Measurements from ENCODE around the gene BRIP1. TPM values are rescaled to one million over a fixed set of nuclear protein-coding genes. Genes with fewer than 3 reads are reported as not detected.
A peak's percentile ranks its signal among the peaks of the same experiment; 100 is the strongest.

BRIP1 gene
- total RNA-seq, 1 experiment from 2014 or later = 4.7 TPM

GRCh38 chr17:61806936-61807335 is 56.4 kb downstream of the BRIP1 start:
- Mint-ChIP-seq H3K36me3 (ENCODE audit: insufficient read depth, unreplicated experiment) (peaks cover 6% of the 10 kb centered on the region), H3K27ac (ENCODE audit: low read depth, unreplicated experiment) (no peak overlapping the region), H3K4me1 (ENCODE audit: insufficient read depth, unreplicated experiment) (peaks cover 19% of the 10 kb centered on the region), H3K4me3 (ENCODE audit: unreplicated experiment) (no peak overlapping the region), H3K27me3 (ENCODE audit: insufficient read depth, unreplicated experiment) (no peaks in the 10 kb centered on the region), H3K9me3 (ENCODE audit: unreplicated experiment) (no peaks in the 10 kb centered on the region)
- BruUV-seq (replicated peaks) = no TSS peak
- ChIA-PET CTCF (no interaction called here), POLR2A (no interaction called here)
- intact Hi-C loops (cut with micrococcal nuclease) = no loop called here
- DNase-seq (ENCODE audit: unreplicated experiment) = no peak
- TF ChIP-seq CTCF (IDR thresholded peaks at IDR 0.05; ENCODE audit: unreplicated experiment) = no peak

- Mint-ChIP-seq H3K27me3 (ENCODE audit: insufficient read depth, unreplicated experiment) (no peaks in the 10 kb centered on the region), H3K4me1 (ENCODE audit: insufficient read depth, unreplicated experiment) (peaks cover 19% of the 10 kb centered on the region), H3K36me3 (ENCODE audit: insufficient read depth, unreplicated experiment) (peaks cover 6% of the 10 kb centered on the region), H3K4me3 (ENCODE audit: unreplicated experiment) (no peak overlapping the region), H3K9me3 (ENCODE audit: unreplicated experiment) (no peaks in the 10 kb centered on the region), H3K27ac (ENCODE audit: low read depth, unreplicated experiment) (no peak overlapping the region)
- intact Hi-C loops (cut with micrococcal nuclease) = no loop called here
- CTCF ChIA-PET = no interaction called here
- TF ChIP-seq CTCF (IDR thresholded peaks at IDR 0.05; ENCODE audit: unreplicated experiment) = no peak
- no TSS peak for BruUV-seq (replicated peaks)
- no peak for DNase-seq (ENCODE audit: unreplicated experiment)
- POLR2A ChIA-PET = interaction anchor here (1.3 kb wide), 1 partner anchor 58 kb away, joined by 3 read pairs; no protein-coding TSS in a partner anchor
Observed at GRCh38 chr17:61806081-61806828, 57.1 kb downstream of the BRIP1 start.

- TF ChIP-seq CTCF (IDR thresholded peaks at IDR 0.05; ENCODE audit: unreplicated experiment) = no peak
- BruUV-seq (replicated peaks) = no TSS peak
- Mint-ChIP-seq H3K27me3 (ENCODE audit: insufficient read depth, unreplicated experiment) (no peaks in the 10 kb centered on the region), H3K36me3 (ENCODE audit: insufficient read depth, unreplicated experiment) (peaks cover 6% of the 10 kb centered on the region), H3K4me3 (ENCODE audit: unreplicated experiment) (no peak overlapping the region), H3K4me1 (ENCODE audit: insufficient read depth, unreplicated experiment) (peaks cover 17% of the 10 kb centered on the region), H3K9me3 (ENCODE audit: unreplicated experiment) (no peaks in the 10 kb centered on the region), H3K27ac (ENCODE audit: low read depth, unreplicated experiment) (peak overlapping the region; percentile 55)
- CTCF ChIA-PET = interaction anchor here (0.6 kb wide), 1 partner anchor 11 kb away, joined by 3 read pairs; no protein-coding TSS in a partner anchor
- peak; percentile 17 for DNase-seq (ENCODE audit: unreplicated experiment)
- intact Hi-C loops (cut with micrococcal nuclease) = no loop called here
- POLR2A ChIA-PET = interaction anchor here (1.1 to 1.3 kb wide), 2 partner anchors 40 to 59 kb away, joined by 3 read pairs; no protein-coding TSS in a partner anchor
Observed at GRCh38 chr17:61805399-61805798, 57.9 kb downstream of the BRIP1 start.

GRCh38 chr17:61803796-61804195 is 59.5 kb downstream of the BRIP1 start:
- DNase-seq (ENCODE audit: unreplicated experiment) = no peak
- no TSS peak for BruUV-seq (replicated peaks)
- Mint-ChIP-seq H3K4me3 (ENCODE audit: unreplicated experiment) (no peak overlapping the region), H3K27me3 (ENCODE audit: insufficient read depth, unreplicated experiment) (no peaks in the 10 kb centered on the region), H3K4me1 (ENCODE audit: insufficient read depth, unreplicated experiment) (peaks cover 9% of the 10 kb centered on the region), H3K9me3 (ENCODE audit: unreplicated experiment) (no peaks in the 10 kb centered on the region), H3K27ac (ENCODE audit: low read depth, unreplicated experiment) (no peak overlapping the region), H3K36me3 (ENCODE audit: insufficient read depth, unreplicated experiment) (peaks cover 6% of the 10 kb centered on the region)
- TF ChIP-seq CTCF (IDR thresholded peaks at IDR 0.05; ENCODE audit: unreplicated experiment) = no peak
- ChIA-PET CTCF (interaction anchor here (0.5 to 1.0 kb wide), 2 partner anchors 33 to 253 kb away, joined by 4 read pairs; no protein-coding TSS in a partner anchor), POLR2A (interaction anchor here (1.3 kb wide), 1 partner anchor 1277 kb away, joined by 3 read pairs; the partner anchor contains the start of gene APPBP2)
- intact Hi-C loops (cut with micrococcal nuclease) = no loop called here
